ENCODE measurements around the gene RFPL4AL1. TPM values are rescaled to one million over a fixed set of nuclear protein-coding genes. Genes with fewer than 3 reads are reported as not detected.
A peak's percentile ranks its signal among the peaks of the same experiment; 100 is the strongest.

RFPL4AL1 gene
- total RNA-seq, 1 experiment from 2014 or later = not detected

- Histone ChIP-seq H3K27me3 (ENCODE audit: insufficient read depth, low read length) (no peaks in the 10 kb centered on the region), H3K79me2 (ENCODE audit: insufficient read depth, low read length) (no peaks in the 10 kb centered on the region), H3K4me3 (replicated peaks in 1 of 2; ENCODE audit: low read depth in 1 of 2, low read length in 2 of 2) (no peak overlapping the region), H3K36me3 (ENCODE audit: control insufficient read depth in 1 of 2, insufficient read depth in 2 of 2, low read length in 2 of 2) (no peaks in the 10 kb centered on the region), H3K4me2 (ENCODE audit: low read length) (no peak overlapping the region), H2AFZ (ENCODE audit: low read depth, low read length, poor library complexity, severe bottlenecking) (no peak overlapping the region), H3K9ac (ENCODE audit: low read length) (no peak overlapping the region), H3K9me3 (ENCODE audit: control insufficient read depth in 1 of 2, insufficient read depth in 1 of 2, low read depth in 1 of 2, low read length in 2 of 2) (no peaks in the 10 kb centered on the region), H3K27ac (ENCODE audit: low read depth, low read length) (no peak overlapping the region), H4K20me1 (ENCODE audit: insufficient read depth) (no peaks in the 10 kb centered on the region), H3K9me2 (ENCODE audit: insufficient read depth) (no peaks in the 10 kb centered on the region), H3K4me1 (ENCODE audit: control insufficient read depth in 1 of 2, insufficient read depth in 2 of 2, low read length in 2 of 2) (peaks cover 0 to 7% of the 10 kb centered on the region in 2 experiments; a peak in 2 of 4 replicates)
- ChIA-PET RAD21 (ENCODE audit: low non-redundant PET in 1 of 2, low total read pairs in 2 of 2, uncharacterized antibody in 2 of 2, unreplicated experiment in 2 of 2) (no interaction called here), POLR2A (no interaction called here), CTCF (interaction anchor here (1.7 to 3.6 kb wide), 5 partner anchors 11 to 179 kb away, joined by 4 to 28 read pairs (median 14); no protein-coding TSS in a partner anchor)
- BruUV-seq (replicated peaks) = no TSS peak
- DNase-seq (ENCODE audit: low read depth, low spot score) = no peak
- 0 out of 2 replicates have a peak, but pooled peaks have one; percentile 21 for TF ChIP-seq RAD21 (IDR thresholded peaks at IDR 0.05; ENCODE audit: low read depth)
- TF ChIP-seq, protein P1, sequence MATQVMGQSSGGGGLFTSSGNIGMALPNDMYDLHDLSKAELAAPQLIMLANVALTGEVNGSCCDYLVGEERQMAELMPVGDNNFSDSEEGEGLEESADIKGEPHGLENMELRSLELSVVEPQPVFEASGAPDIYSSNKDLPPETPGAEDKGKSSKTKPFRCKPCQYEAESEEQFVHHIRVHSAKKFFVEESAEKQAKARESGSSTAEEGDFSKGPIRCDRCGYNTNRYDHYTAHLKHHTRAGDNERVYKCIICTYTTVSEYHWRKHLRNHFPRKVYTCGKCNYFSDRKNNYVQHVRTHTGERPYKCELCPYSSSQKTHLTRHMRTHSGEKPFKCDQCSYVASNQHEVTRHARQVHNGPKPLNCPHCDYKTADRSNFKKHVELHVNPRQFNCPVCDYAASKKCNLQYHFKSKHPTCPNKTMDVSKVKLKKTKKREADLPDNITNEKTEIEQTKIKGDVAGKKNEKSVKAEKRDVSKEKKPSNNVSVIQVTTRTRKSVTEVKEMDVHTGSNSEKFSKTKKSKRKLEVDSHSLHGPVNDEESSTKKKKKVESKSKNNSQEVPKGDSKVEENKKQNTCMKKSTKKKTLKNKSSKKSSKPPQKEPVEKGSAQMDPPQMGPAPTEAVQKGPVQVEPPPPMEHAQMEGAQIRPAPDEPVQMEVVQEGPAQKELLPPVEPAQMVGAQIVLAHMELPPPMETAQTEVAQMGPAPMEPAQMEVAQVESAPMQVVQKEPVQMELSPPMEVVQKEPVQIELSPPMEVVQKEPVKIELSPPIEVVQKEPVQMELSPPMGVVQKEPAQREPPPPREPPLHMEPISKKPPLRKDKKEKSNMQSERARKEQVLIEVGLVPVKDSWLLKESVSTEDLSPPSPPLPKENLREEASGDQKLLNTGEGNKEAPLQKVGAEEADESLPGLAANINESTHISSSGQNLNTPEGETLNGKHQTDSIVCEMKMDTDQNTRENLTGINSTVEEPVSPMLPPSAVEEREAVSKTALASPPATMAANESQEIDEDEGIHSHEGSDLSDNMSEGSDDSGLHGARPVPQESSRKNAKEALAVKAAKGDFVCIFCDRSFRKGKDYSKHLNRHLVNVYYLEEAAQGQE (IDR thresholded peaks at IDR 0.05; ENCODE audit: low read depth) = no peak
- TF ChIP-seq, protein P2, sequence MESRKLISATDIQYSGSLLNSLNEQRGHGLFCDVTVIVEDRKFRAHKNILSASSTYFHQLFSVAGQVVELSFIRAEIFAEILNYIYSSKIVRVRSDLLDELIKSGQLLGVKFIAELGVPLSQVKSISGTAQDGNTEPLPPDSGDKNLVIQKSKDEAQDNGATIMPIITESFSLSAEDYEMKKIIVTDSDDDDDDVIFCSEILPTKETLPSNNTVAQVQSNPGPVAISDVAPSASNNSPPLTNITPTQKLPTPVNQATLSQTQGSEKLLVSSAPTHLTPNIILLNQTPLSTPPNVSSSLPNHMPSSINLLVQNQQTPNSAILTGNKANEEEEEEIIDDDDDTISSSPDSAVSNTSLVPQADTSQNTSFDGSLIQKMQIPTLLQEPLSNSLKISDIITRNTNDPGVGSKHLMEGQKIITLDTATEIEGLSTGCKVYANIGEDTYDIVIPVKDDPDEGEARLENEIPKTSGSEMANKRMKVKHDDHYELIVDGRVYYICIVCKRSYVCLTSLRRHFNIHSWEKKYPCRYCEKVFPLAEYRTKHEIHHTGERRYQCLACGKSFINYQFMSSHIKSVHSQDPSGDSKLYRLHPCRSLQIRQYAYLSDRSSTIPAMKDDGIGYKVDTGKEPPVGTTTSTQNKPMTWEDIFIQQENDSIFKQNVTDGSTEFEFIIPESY (IDR thresholded peaks at IDR 0.05; ENCODE audit: extremely low read depth, insufficient replicate concordance, low read length) = no peak
- peak in 2 of 3 experiments; percentile 17 to 24; a peak in 2 of 6 replicates for TF ChIP-seq CTCF (IDR thresholded peaks at IDR 0.05 in 2 of 3, conservative IDR thresholded peaks at IDR 0.05 in 1 of 3; ENCODE audit: borderline replicate concordance in 1 of 3, insufficient read depth in 1 of 3, low read depth in 2 of 3, low read length in 2 of 3)
- no peak for TF ChIP-seq SP1 (IDR thresholded peaks at IDR 0.05; ENCODE audit: low read depth)
- ATAC-seq = peak; percentile 57
- intact Hi-C loops (cut with micrococcal nuclease) = loop anchor here (5.0 kb wide), 1 partner anchor 179 kb away; no protein-coding TSS in a partner anchor
Measured at GRCh38 chr19:55811340-55811739, 42.4 kb downstream of the RFPL4AL1 start.
